Transverse colon (tissue), 3 donors: ENCODE measurements around the gene GNAO1.

Source experiments
- POLR2A ChIP-seq: fragments of 450-650 bp; IDR thresholded peaks from one replicate; pipeline ENCODE4 v1.6.1; 2016; ENCODE audit warnings: antibody characterized with exemption, mild to moderate bottlenecking, moderate library complexity
- TF ChIP-seq, protein P1 (sequence below), 5 experiments: fragments of 200-600 bp in 3 of 5; fragments of 450-650 bp in 2 of 5; sonication (generic) in 3 of 5; IDR thresholded peaks; 1 replicate in 2 of 5; 2 replicates in 3 of 5; pipeline ENCODE4 v1.5.1; 2016 to 2017; ENCODE audit warnings: antibody characterized with exemption in 5 of 5, inconsistent platforms in 3 of 5, mild to moderate bottlenecking in 2 of 5, moderate library complexity in 1 of 5

DNA sequence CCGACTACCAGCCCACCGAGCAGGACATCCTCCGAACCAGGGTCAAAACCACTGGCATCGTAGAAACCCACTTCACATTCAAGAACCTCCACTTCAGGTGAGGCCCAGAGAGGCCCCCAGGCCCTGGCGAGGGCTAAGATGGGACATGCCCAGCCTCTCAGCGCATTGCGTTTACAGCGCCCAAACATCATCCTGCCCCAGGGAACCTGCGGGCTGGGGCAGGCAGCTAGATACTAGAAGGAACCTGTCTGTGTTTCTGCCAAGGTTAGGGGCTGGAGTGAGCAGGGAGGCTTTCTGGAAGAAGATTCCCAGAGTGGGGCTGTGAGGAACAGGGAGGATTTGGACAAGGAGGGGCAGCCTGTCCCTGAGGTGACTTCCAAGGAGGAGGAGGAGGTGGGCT is 143.5 kb downstream of the GNAO1 start:
- TF ChIP-seq POLR2A = no peak
- TF ChIP-seq, protein P1, sequence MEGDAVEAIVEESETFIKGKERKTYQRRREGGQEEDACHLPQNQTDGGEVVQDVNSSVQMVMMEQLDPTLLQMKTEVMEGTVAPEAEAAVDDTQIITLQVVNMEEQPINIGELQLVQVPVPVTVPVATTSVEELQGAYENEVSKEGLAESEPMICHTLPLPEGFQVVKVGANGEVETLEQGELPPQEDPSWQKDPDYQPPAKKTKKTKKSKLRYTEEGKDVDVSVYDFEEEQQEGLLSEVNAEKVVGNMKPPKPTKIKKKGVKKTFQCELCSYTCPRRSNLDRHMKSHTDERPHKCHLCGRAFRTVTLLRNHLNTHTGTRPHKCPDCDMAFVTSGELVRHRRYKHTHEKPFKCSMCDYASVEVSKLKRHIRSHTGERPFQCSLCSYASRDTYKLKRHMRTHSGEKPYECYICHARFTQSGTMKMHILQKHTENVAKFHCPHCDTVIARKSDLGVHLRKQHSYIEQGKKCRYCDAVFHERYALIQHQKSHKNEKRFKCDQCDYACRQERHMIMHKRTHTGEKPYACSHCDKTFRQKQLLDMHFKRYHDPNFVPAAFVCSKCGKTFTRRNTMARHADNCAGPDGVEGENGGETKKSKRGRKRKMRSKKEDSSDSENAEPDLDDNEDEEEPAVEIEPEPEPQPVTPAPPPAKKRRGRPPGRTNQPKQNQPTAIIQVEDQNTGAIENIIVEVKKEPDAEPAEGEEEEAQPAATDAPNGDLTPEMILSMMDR (IDR thresholded peaks at IDR 0.05) = no peak
